HG02973 (cell line): Measurements from ENCODE around the gene BOLL.
A peak's percentile ranks its signal among the peaks of the same experiment; 100 is the strongest.
"Not testable (repeated sequence)": the region's sequence is repeated elsewhere in the genome, so short reads cannot be mapped to it uniquely, and the experiment has no call there.

Source experiments
- ATAC-seq: cut with Tn5 transposase; IDR thresholded peaks from one replicate; pipeline ENCODE4 v1.9.1; 2021; ENCODE audit warnings: moderate library complexity; ENCODE audit not compliant: unreplicated experiment

BOLL gene

DNA sequence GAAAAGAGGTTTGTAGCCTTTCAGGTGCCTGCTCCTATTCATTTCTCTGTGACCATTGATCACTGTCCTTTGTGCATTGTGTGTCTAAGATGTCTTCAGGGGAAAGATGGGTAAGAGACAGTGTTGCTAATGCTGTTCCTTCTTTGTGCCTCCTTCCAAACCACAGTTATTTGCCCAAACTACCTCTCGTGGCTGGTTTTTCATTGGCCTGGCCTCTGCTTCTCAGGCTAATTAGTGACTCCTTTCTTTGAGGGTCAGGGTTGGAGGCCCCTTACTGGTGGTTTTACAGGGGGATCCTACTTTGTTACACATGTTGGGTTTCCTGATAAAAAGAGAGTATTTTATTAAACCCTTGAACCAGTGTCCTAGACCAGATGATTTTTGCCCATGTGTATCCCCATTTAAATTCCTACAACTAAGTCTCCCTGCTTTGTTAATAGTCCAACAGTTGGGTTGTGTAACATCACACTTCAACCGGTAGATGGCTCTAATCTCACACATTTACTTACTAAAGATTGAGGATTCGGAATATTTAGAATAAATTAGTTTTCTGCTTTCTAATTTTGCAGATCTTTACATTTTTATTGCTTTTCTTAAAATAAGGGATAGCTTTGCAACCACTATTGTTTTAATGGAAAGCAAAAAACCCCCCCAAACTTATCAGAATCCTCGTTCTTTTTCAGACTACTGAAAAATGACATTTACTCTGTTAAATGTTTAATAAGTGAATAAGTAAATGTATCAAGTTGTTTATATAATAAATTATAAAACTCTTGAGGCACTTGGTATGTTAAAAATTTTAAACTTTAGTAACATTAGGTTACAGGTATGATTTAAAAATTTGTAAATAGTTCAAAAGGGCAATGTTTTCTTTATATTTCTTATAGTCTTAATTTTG lies 77.6 kb downstream of the BOLL start:
- no peak for ATAC-seq

DNA sequence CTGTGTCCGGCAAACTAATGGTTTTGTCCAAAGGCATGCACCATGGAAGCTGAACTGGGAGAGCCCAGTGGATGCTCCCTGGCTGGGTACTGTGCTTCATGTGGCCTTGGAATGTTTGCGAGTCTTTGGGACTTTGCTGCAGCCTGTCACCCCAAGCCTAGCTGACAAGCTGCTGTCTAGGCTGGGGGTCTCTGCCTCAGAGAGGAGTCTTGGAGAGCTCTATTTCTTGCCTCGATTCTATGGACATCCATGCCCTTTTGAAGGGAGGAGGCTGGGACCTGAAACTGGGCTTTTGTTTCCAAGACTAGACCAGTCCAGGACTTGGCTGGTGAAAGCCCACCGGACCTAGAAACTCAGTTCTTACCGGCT lies 78.3 kb downstream of the BOLL start:
- ATAC-seq: no peak

GRCh38 chr2:197705912-197706838 lies 78.9 kb downstream of the BOLL start:
- no peak for ATAC-seq

GRCh38 chr2:197705121-197705911 lies 79.8 kb downstream of the BOLL start, which contains the start of gene MARS2:
Gene MARS2 (plus strand): TSS chr2:197705369. CDS start chr2:197705406, 37 bp downstream.
- peak; percentile 80 for ATAC-seq

GRCh38 chr2:197704434-197705120 lies 80.5 kb downstream of the BOLL start:
- ATAC-seq: peak; percentile 30

DNA sequence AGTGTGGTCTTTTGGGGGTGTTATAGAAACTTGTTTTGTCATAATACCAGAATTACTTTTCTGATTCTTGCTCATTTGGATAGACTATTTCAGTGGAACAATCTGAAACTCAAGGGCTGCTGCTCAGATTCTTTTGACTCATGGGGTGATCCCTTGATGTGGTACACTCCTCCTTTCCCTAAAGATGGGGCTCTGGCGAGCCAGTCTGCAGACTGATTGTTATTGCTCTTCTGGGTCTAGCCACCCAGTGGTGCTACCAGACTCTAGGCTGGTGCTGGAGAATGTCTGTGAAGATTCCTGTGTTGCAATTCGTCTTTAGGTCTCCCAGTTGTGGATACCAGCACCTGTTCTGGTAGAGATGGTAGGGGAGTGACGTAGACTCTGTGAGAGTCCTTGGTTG lies 84.2 kb downstream of the BOLL start:
- no peak for ATAC-seq

GRCh38 chr2:197699724-197700123 lies 85.4 kb downstream of the BOLL start:
- not testable (repeated sequence) for ATAC-seq

- not testable (repeated sequence) for ATAC-seq
Measured at GRCh38 chr2:197696571-197696970, 88.5 kb downstream of the BOLL start.

- not testable (repeated sequence) for ATAC-seq
Measured at GRCh38 chr2:197695971-197696370, 89.1 kb downstream of the BOLL start.

- ATAC-seq: not testable (repeated sequence)
Measured at GRCh38 chr2:197695206-197695605, 89.9 kb downstream of the BOLL start.

- ATAC-seq: no peak
Measured at GRCh38 chr2:197677483-197677882, 107.6 kb downstream of the BOLL start.

GRCh38 chr2:197677056-197677455 lies 108.1 kb downstream of the BOLL start:
- ATAC-seq: no peak
